ENCODE measurements around the gene GDPD4. TPM values are rescaled to one million over a fixed set of nuclear protein-coding genes. Genes with fewer than 3 reads are reported as not detected.

GDPD4 gene
- total RNA-seq, 1 experiment from 2014 or later, result not detected

- Histone ChIP-seq H4K20me1 (ENCODE audit: insufficient read depth, low read depth, low read length) (no peaks in the 10 kb centered on the region), H3K9me2 (replicated peaks; ENCODE audit: insufficient read depth, low read length) (no peaks in the 10 kb centered on the region), H3K79me2 (ENCODE audit: low read length) (no peaks in the 10 kb centered on the region), H3K27ac (ENCODE audit: low read length) (no peak overlapping the region), H2AFZ (ENCODE audit: low read length) (no peak overlapping the region), H3K4me1 (ENCODE audit: low read length) (no peaks in the 10 kb centered on the region), H3K9me3 (ENCODE audit: low read length) (no peaks in the 10 kb centered on the region), H3K9ac (ENCODE audit: low read length) (no peak overlapping the region), H3K36me3 (ENCODE audit: insufficient read depth, low read length) (no peaks in the 10 kb centered on the region), H3K27me3 (ENCODE audit: low read length) (no peaks in the 10 kb centered on the region), H3K4me3 (ENCODE audit: low read length) (no peak overlapping the region), H3K4me2 (ENCODE audit: low read depth, low read length, poor library complexity, severe bottlenecking) (no peak overlapping the region)
- DNase-seq, result no peak
These were observed 84.3 kb downstream of the GDPD4 start for GRCh38 chr11:77217156-77217555.

GRCh38 chr11:77215106-77215505 is 86.4 kb downstream of the GDPD4 start:
- no peaks in the 10 kb centered on the region for H4K20me1 ChIP-seq (ENCODE audit: insufficient read depth, low read depth, low read length)
- H3K9ac ChIP-seq (ENCODE audit: low read length), result no peak overlapping the region
- H3K36me3 ChIP-seq (ENCODE audit: insufficient read depth, low read length), result no peaks in the 10 kb centered on the region
- DNase-seq, result no peak
- H3K79me2 ChIP-seq (ENCODE audit: low read length), result no peaks in the 10 kb centered on the region
- H3K4me2 ChIP-seq (ENCODE audit: low read depth, low read length, poor library complexity, severe bottlenecking), result no peak overlapping the region
- H2AFZ ChIP-seq (ENCODE audit: low read length), result no peak overlapping the region
- H3K9me3 ChIP-seq (ENCODE audit: low read length), result no peaks in the 10 kb centered on the region
- H3K27ac ChIP-seq (ENCODE audit: low read length), result no peak overlapping the region
- H3K9me2 ChIP-seq (replicated peaks; ENCODE audit: insufficient read depth, low read length), result no peaks in the 10 kb centered on the region
- H3K4me3 ChIP-seq (ENCODE audit: low read length), result no peak overlapping the region
- H3K27me3 ChIP-seq (ENCODE audit: low read length), result no peaks in the 10 kb centered on the region
- H3K4me1 ChIP-seq (ENCODE audit: low read length), result no peaks in the 10 kb centered on the region

GRCh38 chr11:77214557-77214956 is 86.9 kb downstream of the GDPD4 start:
- no peaks in the 10 kb centered on the region for H3K4me1 ChIP-seq (ENCODE audit: low read length)
- no peak overlapping the region for H3K4me3 ChIP-seq (ENCODE audit: low read length)
- no peaks in the 10 kb centered on the region for H4K20me1 ChIP-seq (ENCODE audit: insufficient read depth, low read depth, low read length)
- no peaks in the 10 kb centered on the region for H3K79me2 ChIP-seq (ENCODE audit: low read length)
- H3K27ac ChIP-seq (ENCODE audit: low read length), result no peak overlapping the region
- H3K27me3 ChIP-seq (ENCODE audit: low read length), result no peaks in the 10 kb centered on the region
- no peaks in the 10 kb centered on the region for H3K9me3 ChIP-seq (ENCODE audit: low read length)
- DNase-seq, result no peak
- no peak overlapping the region for H3K9ac ChIP-seq (ENCODE audit: low read length)
- no peaks in the 10 kb centered on the region for H3K9me2 ChIP-seq (replicated peaks; ENCODE audit: insufficient read depth, low read length)
- H3K36me3 ChIP-seq (ENCODE audit: insufficient read depth, low read length), result no peaks in the 10 kb centered on the region
- H3K4me2 ChIP-seq (ENCODE audit: low read depth, low read length, poor library complexity, severe bottlenecking), result no peak overlapping the region
- no peak overlapping the region for H2AFZ ChIP-seq (ENCODE audit: low read length)

- Histone ChIP-seq H3K79me2 (ENCODE audit: low read length) (no peaks in the 10 kb centered on the region), H3K9me3 (ENCODE audit: low read length) (no peaks in the 10 kb centered on the region), H3K9me2 (replicated peaks; ENCODE audit: insufficient read depth, low read length) (no peaks in the 10 kb centered on the region), H3K27ac (ENCODE audit: low read length) (no peak overlapping the region), H3K4me2 (ENCODE audit: low read depth, low read length, poor library complexity, severe bottlenecking) (no peak overlapping the region), H2AFZ (ENCODE audit: low read length) (no peak overlapping the region), H3K36me3 (ENCODE audit: insufficient read depth, low read length) (no peaks in the 10 kb centered on the region), H3K27me3 (ENCODE audit: low read length) (no peaks in the 10 kb centered on the region), H3K4me1 (ENCODE audit: low read length) (no peaks in the 10 kb centered on the region), H4K20me1 (ENCODE audit: insufficient read depth, low read depth, low read length) (no peaks in the 10 kb centered on the region), H3K9ac (ENCODE audit: low read length) (no peak overlapping the region), H3K4me3 (ENCODE audit: low read length) (no peak overlapping the region)
- DNase-seq, result no peak
These were observed 87.7 kb downstream of the GDPD4 start for GRCh38 chr11:77213589-77214428.

GRCh38 chr11:77213029-77213579 is 88.4 kb downstream of the GDPD4 start:
- Histone ChIP-seq H3K4me1 (ENCODE audit: low read length) (no peaks in the 10 kb centered on the region), H3K36me3 (ENCODE audit: insufficient read depth, low read length) (no peaks in the 10 kb centered on the region), H3K27me3 (ENCODE audit: low read length) (no peaks in the 10 kb centered on the region), H2AFZ (ENCODE audit: low read length) (no peak overlapping the region), H3K27ac (ENCODE audit: low read length) (no peak overlapping the region), H4K20me1 (ENCODE audit: insufficient read depth, low read depth, low read length) (no peaks in the 10 kb centered on the region), H3K9ac (ENCODE audit: low read length) (no peak overlapping the region), H3K79me2 (ENCODE audit: low read length) (no peaks in the 10 kb centered on the region), H3K4me3 (ENCODE audit: low read length) (no peak overlapping the region), H3K9me3 (ENCODE audit: low read length) (no peaks in the 10 kb centered on the region), H3K4me2 (ENCODE audit: low read depth, low read length, poor library complexity, severe bottlenecking) (no peak overlapping the region), H3K9me2 (replicated peaks; ENCODE audit: insufficient read depth, low read length) (no peaks in the 10 kb centered on the region)
- no peak for DNase-seq

GRCh38 chr11:77212314-77213007 is 89.0 kb downstream of the GDPD4 start:
- Histone ChIP-seq H3K36me3 (ENCODE audit: insufficient read depth, low read length) (no peaks in the 10 kb centered on the region), H3K4me2 (ENCODE audit: low read depth, low read length, poor library complexity, severe bottlenecking) (no peak overlapping the region), H4K20me1 (ENCODE audit: insufficient read depth, low read depth, low read length) (no peaks in the 10 kb centered on the region), H3K79me2 (ENCODE audit: low read length) (no peaks in the 10 kb centered on the region), H3K9ac (ENCODE audit: low read length) (no peak overlapping the region), H3K9me3 (ENCODE audit: low read length) (no peaks in the 10 kb centered on the region), H3K27me3 (ENCODE audit: low read length) (no peaks in the 10 kb centered on the region), H3K27ac (ENCODE audit: low read length) (no peak overlapping the region), H3K9me2 (replicated peaks; ENCODE audit: insufficient read depth, low read length) (no peaks in the 10 kb centered on the region), H2AFZ (ENCODE audit: low read length) (no peak overlapping the region), H3K4me3 (ENCODE audit: low read length) (no peak overlapping the region), H3K4me1 (ENCODE audit: low read length) (no peaks in the 10 kb centered on the region)
- no peak for DNase-seq

GRCh38 chr11:77211594-77212251 is 89.8 kb downstream of the GDPD4 start:
- Histone ChIP-seq H3K9me3 (ENCODE audit: low read length) (no peaks in the 10 kb centered on the region), H3K4me2 (ENCODE audit: low read depth, low read length, poor library complexity, severe bottlenecking) (no peak overlapping the region), H3K4me1 (ENCODE audit: low read length) (no peaks in the 10 kb centered on the region), H3K27me3 (ENCODE audit: low read length) (no peaks in the 10 kb centered on the region), H3K9ac (ENCODE audit: low read length) (no peak overlapping the region), H2AFZ (ENCODE audit: low read length) (no peak overlapping the region), H3K36me3 (ENCODE audit: insufficient read depth, low read length) (no peaks in the 10 kb centered on the region), H3K9me2 (replicated peaks; ENCODE audit: insufficient read depth, low read length) (no peaks in the 10 kb centered on the region), H3K4me3 (ENCODE audit: low read length) (no peak overlapping the region), H3K79me2 (ENCODE audit: low read length) (no peaks in the 10 kb centered on the region), H3K27ac (ENCODE audit: low read length) (no peak overlapping the region), H4K20me1 (ENCODE audit: insufficient read depth, low read depth, low read length) (no peaks in the 10 kb centered on the region)
- DNase-seq, result no peak

- no peaks in the 10 kb centered on the region for H3K4me1 ChIP-seq (ENCODE audit: low read length)
- no peaks in the 10 kb centered on the region for H3K36me3 ChIP-seq (ENCODE audit: insufficient read depth, low read length)
- no peak overlapping the region for H3K4me2 ChIP-seq (ENCODE audit: low read depth, low read length, poor library complexity, severe bottlenecking)
- no peaks in the 10 kb centered on the region for H3K9me2 ChIP-seq (replicated peaks; ENCODE audit: insufficient read depth, low read length)
- no peaks in the 10 kb centered on the region for H3K9me3 ChIP-seq (ENCODE audit: low read length)
- no peak for DNase-seq
- H3K79me2 ChIP-seq (ENCODE audit: low read length), result no peaks in the 10 kb centered on the region
- no peak overlapping the region for H3K9ac ChIP-seq (ENCODE audit: low read length)
- no peak overlapping the region for H3K27ac ChIP-seq (ENCODE audit: low read length)
- H2AFZ ChIP-seq (ENCODE audit: low read length), result no peak overlapping the region
- no peaks in the 10 kb centered on the region for H3K27me3 ChIP-seq (ENCODE audit: low read length)
- H4K20me1 ChIP-seq (ENCODE audit: insufficient read depth, low read depth, low read length), result no peaks in the 10 kb centered on the region
- H3K4me3 ChIP-seq (ENCODE audit: low read length), result no peak overlapping the region
These were observed 90.4 kb downstream of the GDPD4 start for GRCh38 chr11:77211040-77211451.

All from Karpas-422 (cell line).